Breast epithelium (tissue), 3 donors: Measurements from ENCODE around the gene COL26A1.

Experiments used
- POLR2A ChIP-seq: fragments of 450-650 bp; IDR thresholded peaks from one replicate; pipeline ENCODE4 v1.6.1; 2016; ENCODE audit warnings: antibody characterized with exemption, mild to moderate bottlenecking, moderate library complexity
- POLR2AphosphoS5 ChIP-seq, 3 donors: sonication (generic); formaldehyde crosslinking; IDR thresholded peaks; one replicate each; pipeline ENCODE4 v1.6.1; 2017; ENCODE audit warnings: antibody characterized with exemption in 3 of 3
- TF ChIP-seq, protein P1 (sequence below), 3 donors: fragments of 450-650 bp; IDR thresholded peaks; one replicate each; pipeline ENCODE4 v1.5.1; 2016 to 2017; ENCODE audit warnings: antibody characterized with exemption in 3 of 3, mild to moderate bottlenecking in 3 of 3, moderate library complexity in 3 of 3

DNA sequence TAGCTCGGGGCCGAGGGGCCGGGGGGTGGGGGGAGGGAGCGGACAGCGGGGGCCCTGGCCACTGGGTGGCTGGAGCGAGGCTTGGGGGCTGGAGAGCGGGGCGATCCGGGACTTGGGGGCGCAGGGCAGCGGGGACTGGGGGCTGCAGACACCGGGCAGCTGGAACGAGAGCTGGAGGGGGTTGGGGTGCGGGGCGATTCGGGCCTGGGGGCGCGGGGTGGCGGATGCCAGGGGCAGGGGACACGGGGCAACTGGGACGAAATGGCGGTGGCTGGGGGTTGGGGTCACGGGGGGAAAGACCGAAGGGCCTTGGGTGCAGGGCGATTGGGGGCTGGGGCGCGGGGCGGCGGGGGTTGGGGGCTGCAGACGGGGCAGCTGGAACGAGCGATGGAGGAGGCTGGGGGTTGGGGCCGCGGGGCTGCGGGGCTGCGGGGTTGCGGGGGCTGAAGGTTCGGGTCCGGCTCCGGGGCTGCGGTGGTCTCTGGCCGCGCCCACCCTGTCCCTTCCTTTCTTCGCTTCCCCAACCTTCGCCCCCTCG lies 590 bp downstream of the COL26A1 start:
- TF ChIP-seq, protein P1, sequence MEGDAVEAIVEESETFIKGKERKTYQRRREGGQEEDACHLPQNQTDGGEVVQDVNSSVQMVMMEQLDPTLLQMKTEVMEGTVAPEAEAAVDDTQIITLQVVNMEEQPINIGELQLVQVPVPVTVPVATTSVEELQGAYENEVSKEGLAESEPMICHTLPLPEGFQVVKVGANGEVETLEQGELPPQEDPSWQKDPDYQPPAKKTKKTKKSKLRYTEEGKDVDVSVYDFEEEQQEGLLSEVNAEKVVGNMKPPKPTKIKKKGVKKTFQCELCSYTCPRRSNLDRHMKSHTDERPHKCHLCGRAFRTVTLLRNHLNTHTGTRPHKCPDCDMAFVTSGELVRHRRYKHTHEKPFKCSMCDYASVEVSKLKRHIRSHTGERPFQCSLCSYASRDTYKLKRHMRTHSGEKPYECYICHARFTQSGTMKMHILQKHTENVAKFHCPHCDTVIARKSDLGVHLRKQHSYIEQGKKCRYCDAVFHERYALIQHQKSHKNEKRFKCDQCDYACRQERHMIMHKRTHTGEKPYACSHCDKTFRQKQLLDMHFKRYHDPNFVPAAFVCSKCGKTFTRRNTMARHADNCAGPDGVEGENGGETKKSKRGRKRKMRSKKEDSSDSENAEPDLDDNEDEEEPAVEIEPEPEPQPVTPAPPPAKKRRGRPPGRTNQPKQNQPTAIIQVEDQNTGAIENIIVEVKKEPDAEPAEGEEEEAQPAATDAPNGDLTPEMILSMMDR (IDR thresholded peaks at IDR 0.05): no peak
- TF ChIP-seq POLR2A (no peak), POLR2AphosphoS5 (IDR thresholded peaks at IDR 0.05) (no peak)
